ENCODE results near the gene TFPI.
"Not testable (repeated sequence)": the region's sequence is repeated elsewhere in the genome, so short reads cannot be mapped to it uniquely, and the experiment has no call there.

TFPI gene

DNA sequence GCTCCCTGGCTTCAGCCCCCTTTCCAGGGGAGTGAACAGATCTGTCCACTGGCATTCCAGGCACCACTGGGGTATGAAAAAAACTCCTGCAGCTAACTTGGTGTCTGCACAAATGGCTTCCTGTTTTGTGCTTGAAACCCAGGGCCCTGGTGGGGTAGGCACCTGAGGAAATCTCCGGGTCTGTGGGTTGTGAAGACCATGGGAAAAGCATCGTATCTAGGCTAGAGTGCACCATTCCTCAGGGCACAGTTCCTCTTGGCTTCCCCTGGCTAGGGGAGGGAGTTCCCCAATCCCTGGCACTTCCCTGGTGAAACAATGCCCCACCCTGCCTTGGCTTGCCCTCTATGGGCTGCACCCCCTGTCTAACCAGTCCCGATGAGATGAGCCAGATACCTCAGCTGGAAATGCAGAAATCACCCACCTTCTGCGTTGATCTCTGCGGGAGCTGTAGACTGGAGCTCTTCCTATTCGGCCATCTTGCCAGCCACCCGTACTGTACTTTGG, 34.1 kb downstream of the TFPI start:
- in situ Hi-C loops (cut with HindIII; ENCODE audit: low sequenced_read_pairs): no loop called here
- TF ChIP-seq, protein P1, sequence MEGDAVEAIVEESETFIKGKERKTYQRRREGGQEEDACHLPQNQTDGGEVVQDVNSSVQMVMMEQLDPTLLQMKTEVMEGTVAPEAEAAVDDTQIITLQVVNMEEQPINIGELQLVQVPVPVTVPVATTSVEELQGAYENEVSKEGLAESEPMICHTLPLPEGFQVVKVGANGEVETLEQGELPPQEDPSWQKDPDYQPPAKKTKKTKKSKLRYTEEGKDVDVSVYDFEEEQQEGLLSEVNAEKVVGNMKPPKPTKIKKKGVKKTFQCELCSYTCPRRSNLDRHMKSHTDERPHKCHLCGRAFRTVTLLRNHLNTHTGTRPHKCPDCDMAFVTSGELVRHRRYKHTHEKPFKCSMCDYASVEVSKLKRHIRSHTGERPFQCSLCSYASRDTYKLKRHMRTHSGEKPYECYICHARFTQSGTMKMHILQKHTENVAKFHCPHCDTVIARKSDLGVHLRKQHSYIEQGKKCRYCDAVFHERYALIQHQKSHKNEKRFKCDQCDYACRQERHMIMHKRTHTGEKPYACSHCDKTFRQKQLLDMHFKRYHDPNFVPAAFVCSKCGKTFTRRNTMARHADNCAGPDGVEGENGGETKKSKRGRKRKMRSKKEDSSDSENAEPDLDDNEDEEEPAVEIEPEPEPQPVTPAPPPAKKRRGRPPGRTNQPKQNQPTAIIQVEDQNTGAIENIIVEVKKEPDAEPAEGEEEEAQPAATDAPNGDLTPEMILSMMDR (IDR thresholded peaks at IDR 0.05; ENCODE audit: low read depth, low read length, missing control alignments): no peak
- no peak overlapping the region for H3K4me3 ChIP-seq (ENCODE audit: low read depth, low read length)

DNA sequence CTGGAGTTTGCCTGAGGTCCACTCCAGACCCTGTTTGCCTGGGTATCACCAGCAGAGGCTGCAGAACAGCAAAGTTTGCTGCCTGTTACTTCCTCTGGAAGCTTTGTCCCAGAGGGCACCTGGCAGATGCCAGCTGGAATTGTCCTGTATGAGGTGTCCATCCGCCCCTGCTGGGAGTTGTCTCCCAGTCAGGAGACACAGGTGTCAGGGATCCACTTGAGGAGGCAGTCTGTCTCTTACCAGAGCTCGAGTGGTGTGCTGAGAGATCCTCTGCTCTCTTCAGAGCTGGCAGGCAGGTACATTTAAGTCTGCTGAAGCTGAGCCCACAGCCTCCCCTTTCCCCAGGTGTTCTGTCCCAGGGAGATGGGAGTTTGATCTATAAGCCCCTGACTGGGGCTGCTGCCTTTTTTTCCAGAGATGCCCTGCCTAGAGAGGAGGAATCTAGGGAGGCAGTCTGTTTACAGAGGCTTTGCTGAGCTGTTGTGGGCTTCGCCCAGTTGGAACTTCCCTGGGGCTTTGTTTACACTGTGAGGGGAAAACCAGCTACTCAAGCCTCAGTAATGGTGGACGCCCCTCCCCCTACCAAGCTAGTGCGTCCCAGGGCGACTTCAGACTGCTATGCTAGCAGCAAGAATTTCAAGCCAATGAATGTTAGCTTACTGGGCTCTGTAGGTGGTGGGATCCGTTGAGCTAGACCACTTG, 34.7 kb downstream of the TFPI start:
- no peak for DNase-seq (ENCODE audit: low read depth)
- in situ Hi-C loops (cut with HindIII; ENCODE audit: low sequenced_read_pairs): no loop called here
- TF ChIP-seq, protein P1 (IDR thresholded peaks at IDR 0.05; ENCODE audit: low read depth, low read length, missing control alignments): no peak
- H3K4me3 ChIP-seq (ENCODE audit: low read depth, low read length): no peak overlapping the region

More for the DNA sequence above, 34.1 kb downstream of the TFPI start:
- no peak for DNase-seq (ENCODE audit: low read depth)

DNA sequence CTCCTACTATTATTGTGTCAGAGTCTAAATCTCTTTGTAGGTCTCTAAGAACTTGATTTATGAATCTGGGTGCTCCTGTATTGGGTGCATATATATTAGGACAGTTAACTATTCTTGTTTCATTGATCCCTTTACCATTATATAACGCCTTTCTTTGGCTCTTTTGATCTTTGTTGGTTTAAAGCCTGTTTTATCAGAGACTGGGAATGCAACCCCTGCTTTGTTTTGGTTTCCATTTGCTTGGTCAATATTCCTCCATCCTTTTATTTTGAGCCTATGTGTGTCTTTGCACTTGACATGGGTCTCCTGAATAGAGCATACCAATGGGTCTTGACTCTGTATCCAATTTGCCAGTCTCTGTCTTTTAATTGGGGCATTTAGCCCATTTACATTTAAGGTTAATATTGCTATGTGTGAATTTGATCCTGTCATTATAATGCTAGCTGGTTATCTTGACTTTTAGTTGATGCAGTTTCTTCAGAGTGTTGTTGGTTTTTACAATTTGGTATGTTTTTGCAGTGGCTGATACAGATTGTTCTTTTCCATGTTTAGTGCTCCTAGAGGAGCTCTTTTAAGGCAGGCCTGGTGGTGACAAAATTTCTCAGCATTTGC, 36.4 kb downstream of the TFPI start:
- DNase-seq (ENCODE audit: low read depth); in situ Hi-C loops (cut with HindIII; ENCODE audit: low sequenced_read_pairs); H3K4me3 ChIP-seq (ENCODE audit: low read depth, low read length): not testable (repeated sequence)

DNA sequence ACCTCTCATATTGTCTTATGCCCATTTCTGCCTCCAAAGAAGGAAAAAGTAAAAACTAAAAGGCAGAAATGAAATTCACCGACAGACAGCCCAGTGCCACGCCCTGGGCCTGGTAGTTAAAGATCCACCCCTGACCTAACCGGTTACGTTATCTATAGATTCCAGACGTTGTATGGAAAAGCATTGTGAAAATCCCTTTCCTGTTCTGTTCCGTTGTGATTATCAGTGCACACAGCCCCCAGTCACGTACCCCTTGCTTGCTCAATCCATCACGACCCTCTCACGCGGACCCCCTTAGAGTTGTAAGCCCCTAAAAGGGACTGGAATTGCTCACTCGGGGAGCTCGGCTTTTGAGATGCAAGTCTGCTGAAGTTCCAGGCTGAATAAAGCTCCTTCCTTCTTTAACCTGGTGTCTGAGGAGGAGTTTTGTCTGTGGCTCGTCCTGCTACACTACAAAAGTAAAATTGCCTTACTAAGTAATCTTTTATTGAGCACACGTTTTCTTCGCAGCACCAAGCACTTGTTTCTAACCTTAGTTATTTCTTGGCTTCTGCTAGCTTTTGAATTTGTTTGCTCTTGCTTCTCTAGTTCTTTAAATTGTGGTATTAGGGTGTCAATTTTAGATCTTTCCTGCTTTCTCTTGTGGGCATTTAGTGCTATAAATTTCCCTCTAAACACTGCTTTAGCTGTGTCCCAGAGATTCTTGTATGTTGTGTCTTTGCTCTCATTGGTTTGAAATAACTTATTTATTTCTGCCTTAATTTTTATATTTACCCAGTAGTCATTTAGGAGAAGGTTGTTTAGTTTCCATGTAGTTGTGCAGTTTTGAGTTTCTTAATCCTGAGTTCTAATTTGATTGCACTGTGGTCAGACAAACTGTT, 37.4 kb downstream of the TFPI start:
- in situ Hi-C loops (cut with HindIII; ENCODE audit: low sequenced_read_pairs); DNase-seq (ENCODE audit: low read depth); H3K4me3 ChIP-seq (ENCODE audit: low read depth, low read length): not testable (repeated sequence)

DNA sequence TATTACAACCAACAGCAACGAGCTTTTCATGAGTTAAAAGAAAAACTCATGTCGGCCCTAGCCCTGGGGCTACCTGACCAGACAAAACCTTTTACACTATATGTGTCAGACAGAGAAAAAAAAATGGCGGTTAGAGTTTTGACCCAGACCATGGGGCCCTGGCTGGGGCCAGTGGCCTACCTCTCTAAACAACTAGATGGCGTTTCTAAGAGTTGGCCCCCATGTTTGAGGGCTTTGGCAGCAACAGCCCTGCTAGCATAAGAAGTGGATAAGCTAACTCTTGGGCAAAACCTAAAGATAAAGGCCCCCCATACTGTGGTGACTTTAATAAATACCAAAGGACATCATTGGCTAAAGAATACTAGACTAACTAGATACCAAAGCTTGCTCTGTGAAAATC, 39.3 kb downstream of the TFPI start:
- no peak overlapping the region for H3K4me3 ChIP-seq (ENCODE audit: low read depth, low read length)
- in situ Hi-C loops (cut with HindIII; ENCODE audit: low sequenced_read_pairs): no loop called here

DNA sequence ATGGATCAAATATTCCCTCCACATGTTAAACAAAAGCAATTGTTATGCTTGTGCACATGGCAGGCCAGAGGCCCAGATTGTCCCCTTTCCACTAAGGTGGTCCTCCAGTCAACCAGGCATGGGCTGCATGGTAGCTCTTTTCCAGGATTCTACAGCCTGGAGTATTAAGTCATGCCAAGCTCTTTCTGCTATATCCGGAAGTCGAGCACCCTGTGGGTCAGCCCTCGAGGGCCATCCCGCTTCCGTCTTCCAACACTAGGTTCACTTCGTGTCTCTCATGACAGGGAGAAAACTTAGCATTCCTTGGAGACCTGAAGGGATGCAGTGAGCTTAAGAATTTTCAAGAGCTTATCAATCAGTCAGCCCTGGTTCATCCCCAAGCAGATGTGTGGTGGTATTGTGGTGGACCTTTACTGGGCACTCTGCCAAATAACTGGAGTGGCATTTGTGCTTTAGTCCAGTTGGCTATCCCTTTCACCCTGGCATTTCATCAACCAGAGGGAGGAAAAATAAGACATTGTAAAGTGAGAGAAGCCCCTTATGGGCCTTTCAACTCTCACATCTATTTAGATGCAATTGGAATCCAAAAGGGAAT, 39.9 kb downstream of the TFPI start:
- in situ Hi-C loops (cut with HindIII; ENCODE audit: low sequenced_read_pairs); H3K4me3 ChIP-seq (ENCODE audit: low read depth, low read length); DNase-seq (ENCODE audit: low read depth): not testable (repeated sequence)

More for the DNA sequence above, 39.3 kb downstream of the TFPI start:
- no peak for DNase-seq (ENCODE audit: low read depth)
- TF ChIP-seq, protein P1 (IDR thresholded peaks at IDR 0.05; ENCODE audit: low read depth, low read length, missing control alignments): no peak

DNA sequence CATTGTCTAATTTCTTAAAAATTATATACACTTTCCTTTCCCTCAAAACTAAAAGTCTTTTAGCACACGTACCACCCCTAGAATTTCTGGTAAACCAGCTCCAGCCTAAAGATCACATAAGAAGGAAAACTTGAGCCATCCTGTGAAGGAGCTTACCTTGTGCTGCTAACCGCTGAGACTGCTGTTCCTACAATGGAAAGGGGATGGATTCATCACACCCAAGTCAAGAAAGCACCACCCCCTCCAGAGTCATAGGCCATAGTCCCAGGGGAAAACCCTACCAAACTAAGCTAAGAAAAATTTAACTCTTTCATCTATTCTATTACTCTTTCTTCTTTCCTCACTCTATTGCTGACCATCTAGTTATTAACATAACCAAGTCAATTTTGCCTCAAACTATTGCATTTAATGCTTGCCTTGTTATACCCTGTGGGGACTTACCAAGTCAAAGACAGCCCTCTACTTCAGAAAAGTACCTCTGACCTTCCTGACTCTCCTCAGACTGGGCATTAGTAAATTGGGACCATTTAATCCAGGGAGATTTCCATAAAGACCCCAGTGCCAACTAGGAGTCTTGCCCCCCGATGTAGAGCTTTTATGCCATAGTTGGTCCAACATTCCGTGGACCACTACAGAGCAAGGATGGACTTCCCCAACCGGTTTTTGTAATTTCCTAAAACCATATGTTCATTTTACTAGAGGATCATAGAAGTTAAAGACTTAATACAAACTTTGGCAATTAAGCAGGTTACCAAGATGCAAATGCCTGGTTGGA, 40.6 kb downstream of the TFPI start:
- DNase-seq (ENCODE audit: low read depth); H3K4me3 ChIP-seq (ENCODE audit: low read depth, low read length); in situ Hi-C loops (cut with HindIII; ENCODE audit: low sequenced_read_pairs): not testable (repeated sequence)

Data from astrocyte of the cerebellum (primary cell).